ENCODE data around the gene SPN. TPM values are rescaled to one million over a fixed set of nuclear protein-coding genes. Genes with fewer than 3 reads are reported as not detected.

SPN gene
- total and polyA plus RNA-seq, 2 donors from 2014 or later: 1.0 to 8.8 TPM

- Histone ChIP-seq H3K27me3 (ENCODE audit: control insufficient read depth, insufficient read depth, low read length) (no peaks in the 10 kb centered on the region), H3K36me3 (ENCODE audit: control insufficient read depth in 2 of 3, insufficient read depth in 3 of 3, low read length in 3 of 3) (no peaks in the 10 kb centered on the region), H3K27ac (ENCODE audit: low read depth in 2 of 2, low read length in 2 of 2) (no peak overlapping the region), H3K9ac (ENCODE audit: low read length in 3 of 3) (no peak overlapping the region), H3K4me3 (ENCODE audit: low read length in 3 of 3) (no peak overlapping the region), H3K4me1 (ENCODE audit: control insufficient read depth in 2 of 3, insufficient read depth in 2 of 3, low read depth in 1 of 3, low read length in 3 of 3) (no peaks in the 10 kb centered on the region), H3K9me3 (ENCODE audit: control insufficient read depth in 2 of 3, insufficient read depth in 1 of 3, low read length in 3 of 3) (no peaks in the 10 kb centered on the region)
- DNase-seq (no peak), FAIRE-seq (no peak)
- no peak for TF ChIP-seq CTCF (IDR thresholded peaks at IDR 0.05; ENCODE audit: borderline replicate concordance, extremely low read depth, insufficient read depth)
- intact Hi-C loops (cut with DNase I): no loop called here
Observed at GRCh38 chr16:29656688-29657523, 6.1 kb upstream of the SPN start.

- Histone ChIP-seq H3K4me3 (ENCODE audit: low read length in 3 of 3) (no peak overlapping the region), H3K27ac (ENCODE audit: low read depth in 2 of 2, low read length in 2 of 2) (no peak overlapping the region), H3K4me1 (ENCODE audit: control insufficient read depth in 2 of 3, insufficient read depth in 2 of 3, low read depth in 1 of 3, low read length in 3 of 3) (no peaks in the 10 kb centered on the region), H3K36me3 (ENCODE audit: control insufficient read depth in 2 of 3, insufficient read depth in 3 of 3, low read length in 3 of 3) (no peaks in the 10 kb centered on the region), H3K27me3 (ENCODE audit: control insufficient read depth, insufficient read depth, low read length) (no peaks in the 10 kb centered on the region), H3K9ac (ENCODE audit: low read length in 3 of 3) (no peak overlapping the region), H3K9me3 (ENCODE audit: control insufficient read depth in 2 of 3, insufficient read depth in 1 of 3, low read length in 3 of 3) (no peaks in the 10 kb centered on the region)
- intact Hi-C loops (cut with DNase I): no loop called here
- FAIRE-seq (no peak), DNase-seq (no peak)
- no peak for TF ChIP-seq CTCF (IDR thresholded peaks at IDR 0.05; ENCODE audit: borderline replicate concordance, extremely low read depth, insufficient read depth)
Observed at GRCh38 chr16:29658705-29659104, 4.3 kb upstream of the SPN start.

GRCh38 chr16:29662000-29662728 is 883 bp upstream of the SPN start:
- Histone ChIP-seq H3K9me3 (ENCODE audit: control insufficient read depth in 2 of 3, insufficient read depth in 1 of 3, low read length in 3 of 3) (no peaks in the 10 kb centered on the region), H3K4me1 (ENCODE audit: control insufficient read depth in 2 of 3, insufficient read depth in 2 of 3, low read depth in 1 of 3, low read length in 3 of 3) (peaks cover 0 to 5% (median 0%) of the 10 kb centered on the region in 3 donors), H3K27me3 (ENCODE audit: control insufficient read depth, insufficient read depth, low read length) (no peaks in the 10 kb centered on the region), H3K36me3 (ENCODE audit: control insufficient read depth in 2 of 3, insufficient read depth in 3 of 3, low read length in 3 of 3) (no peaks in the 10 kb centered on the region), H3K27ac (ENCODE audit: low read depth in 2 of 2, low read length in 2 of 2) (no peak overlapping the region), H3K9ac (ENCODE audit: low read length in 3 of 3) (no peak overlapping the region), H3K4me3 (ENCODE audit: low read length in 3 of 3) (no peak overlapping the region)
- DNase-seq (no peak), FAIRE-seq (no peak)
- intact Hi-C loops (cut with DNase I): no loop called here
- no peak for TF ChIP-seq CTCF (IDR thresholded peaks at IDR 0.05; ENCODE audit: borderline replicate concordance, extremely low read depth, insufficient read depth)
